ENCODE data around the gene PRKCQ.
"Not testable (repeated sequence)": the region's sequence is repeated elsewhere in the genome, so short reads cannot be mapped to it uniquely, and the experiment has no call there.

PRKCQ gene

DNA sequence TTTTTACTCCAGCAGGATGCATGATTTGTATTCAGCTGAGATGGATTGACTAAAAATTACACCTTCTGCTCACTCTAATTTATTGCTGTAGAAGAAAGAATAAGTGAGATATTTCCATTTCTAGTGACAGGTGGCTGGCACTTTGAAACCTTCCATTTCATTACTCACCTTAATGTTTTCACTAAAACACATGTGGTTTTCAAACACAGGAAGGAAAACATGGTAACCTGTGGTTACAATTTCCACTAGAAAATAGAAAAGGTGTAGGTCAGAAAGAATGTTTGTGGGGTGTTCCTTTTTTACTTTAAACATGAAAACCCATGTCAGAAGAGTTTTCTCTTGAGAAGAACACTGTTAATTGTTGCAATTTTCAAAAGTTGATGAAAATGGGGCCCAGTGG lies 12.0 kb upstream of the PRKCQ start:
- no peak for DNase-seq

GRCh38 chr10:6591668-6592067 lies 11.6 kb upstream of the PRKCQ start:
- DNase-seq, result no peak

- no peak for DNase-seq
Measured at GRCh38 chr10:6590100-6590499, 10.0 kb upstream of the PRKCQ start.

- no peak for DNase-seq
Measured at GRCh38 chr10:6589287-6590094, 9.4 kb upstream of the PRKCQ start.

DNA sequence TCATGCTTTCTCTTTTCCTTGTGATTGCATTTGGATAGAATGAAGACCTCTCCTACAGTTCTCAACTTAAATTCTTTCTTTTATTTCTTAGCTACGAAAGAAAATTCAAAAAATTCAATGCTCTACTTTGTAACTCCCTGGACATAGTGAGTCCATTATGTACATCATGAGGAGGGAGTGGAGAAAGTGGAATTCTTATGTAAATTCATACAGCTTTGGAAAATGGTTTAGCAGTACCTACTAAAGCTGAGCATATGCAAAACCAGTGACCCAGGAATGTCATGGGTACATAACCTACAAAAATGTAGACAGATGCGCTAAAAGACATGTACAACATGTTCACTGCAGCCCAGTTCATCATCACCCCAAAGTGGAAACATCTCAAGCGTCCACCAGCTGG lies 8.8 kb upstream of the PRKCQ start:
- no peak for DNase-seq

DNA sequence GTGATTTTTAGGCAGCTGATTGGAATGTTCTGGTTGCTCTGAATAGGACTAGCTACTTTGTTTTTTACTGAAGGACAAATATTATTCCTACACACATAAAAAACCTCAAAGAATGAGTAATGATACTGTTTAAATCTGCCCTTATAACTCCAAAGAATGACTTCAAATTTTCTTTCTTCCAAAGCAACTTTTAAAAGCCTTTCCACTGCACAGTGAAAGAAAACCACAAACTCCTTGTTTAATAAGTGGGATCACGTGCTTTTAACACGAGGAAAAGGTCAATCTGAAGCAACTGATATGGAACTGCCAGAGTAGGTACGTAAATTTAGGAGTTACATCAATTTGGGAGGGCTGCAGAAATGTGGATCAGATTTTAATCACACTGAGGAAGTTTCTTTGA lies 8.0 kb upstream of the PRKCQ start:
- no peak for DNase-seq

- peak; percentile 23 for DNase-seq
Measured at GRCh38 chr10:6586501-6586900, 6.4 kb upstream of the PRKCQ start.

GRCh38 chr10:6583447-6583846 lies 3.4 kb upstream of the PRKCQ start:
- peak; percentile 53 for DNase-seq

DNA sequence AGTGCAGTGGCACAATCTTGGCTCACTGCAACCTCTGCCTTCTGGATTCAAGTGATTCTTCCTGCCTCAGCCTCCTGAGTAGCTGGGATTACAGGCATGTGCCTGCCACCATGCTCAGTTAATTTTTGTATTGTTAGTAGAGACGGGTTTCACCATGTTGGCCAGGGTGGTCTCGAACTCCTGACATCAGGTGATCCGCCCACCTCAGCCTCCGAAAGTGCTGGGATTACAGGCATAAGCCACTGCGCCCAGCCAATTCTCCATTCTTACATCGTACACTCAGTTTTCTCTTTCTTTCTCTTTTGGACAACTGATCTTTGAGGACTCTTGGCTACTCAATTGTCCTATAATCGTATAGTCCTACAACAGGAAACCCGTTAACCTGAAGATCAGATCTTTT lies 2.8 kb upstream of the PRKCQ start:
- DNase-seq, result not testable (repeated sequence)

- no peak for DNase-seq
Measured at GRCh38 chr10:6582298-6582697, 2.2 kb upstream of the PRKCQ start.

DNA sequence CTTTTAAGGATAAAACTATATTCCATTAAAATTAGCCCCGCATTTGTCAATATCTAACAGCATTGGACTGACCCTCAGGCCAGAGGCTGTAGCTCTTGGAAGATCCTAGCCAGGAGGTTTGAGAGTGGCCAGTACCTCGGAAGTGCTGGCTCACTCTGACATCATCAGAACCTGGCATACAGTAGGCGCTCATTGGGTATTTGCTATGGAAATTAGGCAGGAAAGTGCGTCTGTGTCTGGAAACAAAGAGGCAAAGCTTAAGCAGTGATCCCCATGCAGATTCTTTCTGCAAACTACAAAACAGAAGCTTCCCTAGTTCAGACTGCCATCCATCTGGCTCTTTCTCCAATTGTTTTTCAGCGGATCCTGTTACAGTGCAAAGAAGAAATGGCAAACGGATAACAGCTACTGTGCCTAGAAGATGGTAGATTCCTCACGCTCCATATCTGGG lies 1.7 kb upstream of the PRKCQ start:
- peak; percentile 28 for DNase-seq

DNA sequence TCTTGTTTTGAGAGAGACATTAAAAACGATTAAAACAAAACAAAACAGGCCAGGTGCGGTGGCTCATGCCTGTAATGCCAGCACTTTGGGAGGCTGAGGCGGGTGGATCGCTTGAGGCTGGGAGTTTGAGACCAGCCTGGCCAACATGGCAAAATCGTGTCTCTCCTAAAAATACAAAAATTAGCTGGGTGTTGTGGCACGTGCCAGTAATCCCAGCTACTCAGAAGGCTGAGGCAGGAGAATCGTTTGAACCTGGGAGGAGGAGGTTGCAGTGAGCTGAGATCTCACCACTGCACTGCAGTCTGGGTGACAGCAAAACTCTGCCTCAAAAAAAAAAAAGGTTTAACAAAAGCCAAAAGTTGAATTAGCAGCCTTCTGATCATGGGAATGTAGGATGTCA lies 1.1 kb upstream of the PRKCQ start:
- not testable (repeated sequence) for DNase-seq

DNA sequence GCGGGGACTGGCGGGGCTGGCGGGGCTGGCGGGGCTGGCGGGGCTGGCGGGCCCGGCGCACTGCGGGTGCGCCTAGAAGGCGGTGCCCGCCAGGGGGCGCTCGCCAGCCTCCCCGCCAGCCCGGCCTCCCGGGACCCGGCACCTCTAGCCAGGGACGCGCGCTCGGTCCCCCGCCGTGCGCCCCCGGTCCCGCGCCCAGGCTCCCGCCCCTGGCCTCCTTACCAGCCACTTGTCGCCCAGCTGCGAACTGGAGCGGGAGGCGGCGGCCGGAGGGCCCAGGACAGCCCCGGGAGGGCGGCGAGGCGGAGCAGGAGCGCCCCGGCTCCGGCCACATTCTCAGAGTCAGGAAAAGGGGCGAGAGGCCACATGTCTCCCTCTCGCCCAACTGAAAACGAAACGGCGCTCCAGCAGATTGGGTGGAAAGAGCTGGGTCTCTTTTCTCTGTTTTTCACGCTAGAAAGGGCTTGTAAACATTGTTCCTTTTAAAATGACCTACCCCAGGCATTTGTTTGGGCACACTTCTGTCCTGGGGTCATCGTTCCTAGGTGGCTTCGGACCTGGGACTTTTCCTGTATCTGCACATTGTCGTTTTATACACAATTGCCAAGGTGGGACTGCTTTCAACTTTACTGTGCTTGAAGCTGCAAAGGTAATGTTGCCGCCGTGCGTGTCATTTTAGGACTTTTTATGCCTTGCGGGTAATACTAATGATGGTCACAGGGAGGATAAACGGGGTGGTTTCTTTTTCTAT lies 378 bp upstream of the PRKCQ start:
- peak; percentile 82 for DNase-seq

- no peak for DNase-seq
Measured at GRCh38 chr10:6579183-6579903, 733 bp downstream of the PRKCQ start.

- DNase-seq, result no peak
Measured at GRCh38 chr10:6578795-6579182, 1.3 kb downstream of the PRKCQ start.

DNA sequence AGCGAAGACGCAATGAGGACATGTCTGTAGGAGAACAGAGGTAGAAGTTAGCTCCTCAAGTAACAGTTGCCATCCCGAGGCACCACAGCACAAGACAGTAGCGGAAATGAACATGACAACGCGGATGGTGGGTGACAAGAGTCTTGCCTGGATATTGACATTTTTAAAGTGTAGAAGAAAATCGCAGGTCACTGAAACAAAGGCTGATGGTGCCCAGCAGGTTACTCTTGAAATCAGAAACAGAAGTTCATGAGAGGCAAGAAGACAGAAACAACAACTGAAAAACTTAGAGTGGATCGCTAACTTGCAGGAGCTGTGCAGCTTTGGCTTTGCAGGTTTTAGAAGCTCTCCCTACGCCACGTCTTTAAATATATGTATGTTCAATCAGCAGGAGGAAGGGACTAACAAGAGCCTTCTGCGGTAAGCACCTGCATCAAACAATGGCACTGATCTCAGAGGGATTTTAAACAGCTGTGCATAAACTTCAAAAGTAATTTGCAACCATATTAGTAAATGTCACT lies 1.8 kb downstream of the PRKCQ start:
- DNase-seq, result peak; percentile 13

- DNase-seq, result no peak
Measured at GRCh38 chr10:6576326-6576725, 3.8 kb downstream of the PRKCQ start.

DNA sequence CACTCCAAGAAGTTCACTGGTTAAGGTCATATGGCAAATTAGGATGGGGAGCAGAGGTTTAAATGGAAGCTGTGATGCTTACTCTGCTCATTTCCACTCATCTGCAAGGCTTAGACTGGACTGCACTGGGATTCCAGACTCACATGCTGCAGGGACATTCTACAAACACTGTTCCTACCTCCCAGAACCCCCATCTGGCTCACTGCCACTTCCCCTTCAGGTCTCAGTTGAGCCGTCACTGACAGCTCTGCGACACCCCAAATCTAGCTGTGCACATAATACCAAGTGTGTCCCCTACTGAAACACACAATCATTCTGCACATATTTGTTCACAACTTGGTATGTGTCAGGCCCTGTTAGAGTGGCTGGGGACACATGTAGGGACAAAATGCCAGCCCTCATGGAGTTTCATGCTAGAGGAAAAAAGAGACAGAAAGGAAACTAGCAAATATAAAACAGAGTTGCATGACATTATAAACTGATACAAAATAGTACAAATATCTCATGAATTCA lies 5.4 kb downstream of the PRKCQ start:
- no peak for DNase-seq

- DNase-seq, result no peak
Measured at GRCh38 chr10:6570893-6571292, 9.2 kb downstream of the PRKCQ start.

DNA sequence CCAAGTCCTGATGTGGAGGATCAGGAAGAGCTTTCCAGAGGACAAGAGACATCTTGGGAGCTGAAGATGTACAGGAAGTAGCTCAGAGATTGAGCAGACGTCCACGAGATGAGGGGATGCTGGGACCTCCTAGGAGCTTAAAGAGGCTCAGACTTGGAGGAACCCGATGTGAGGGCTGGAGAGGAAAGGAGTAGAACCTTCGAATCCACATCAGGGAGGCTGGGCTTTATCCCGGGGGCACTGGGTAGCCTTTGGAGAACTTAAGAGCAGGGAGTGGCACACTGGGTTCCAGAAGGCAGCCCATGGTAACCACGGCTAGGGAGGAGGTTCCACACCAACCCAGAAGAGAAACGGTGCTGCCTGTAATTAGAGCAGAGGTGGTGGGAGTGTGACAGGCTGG lies 10.8 kb downstream of the PRKCQ start:
- no peak for DNase-seq

- no peak for DNase-seq
Measured at GRCh38 chr10:6567884-6568283, 12.2 kb downstream of the PRKCQ start.

DNA sequence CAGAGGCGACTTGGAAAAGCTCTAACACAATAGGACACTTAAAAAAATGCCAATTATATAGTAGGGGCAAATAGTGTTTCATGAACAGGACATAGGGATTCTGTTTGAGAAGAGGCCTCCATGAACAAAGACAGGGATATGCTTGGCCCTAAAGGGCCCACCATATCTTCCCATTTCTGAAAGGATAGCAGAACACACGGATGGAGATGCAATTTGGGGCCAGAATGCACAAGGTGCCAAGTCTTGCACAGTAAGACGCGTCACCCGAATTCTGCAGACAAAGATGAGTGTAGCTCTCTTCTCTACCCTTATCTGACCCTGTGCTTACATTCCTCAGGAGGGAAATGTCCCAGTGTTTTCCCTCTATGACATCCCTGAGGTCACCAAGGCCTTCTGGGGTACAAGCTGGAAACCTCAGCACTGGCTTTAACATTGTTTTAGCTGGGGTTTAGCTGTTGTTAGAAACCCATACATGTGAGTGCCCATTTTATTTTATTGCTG lies 12.8 kb downstream of the PRKCQ start:
- DNase-seq, result no peak

- no peak for DNase-seq
Measured at GRCh38 chr10:6565588-6565987, 14.5 kb downstream of the PRKCQ start.

Data from NK-92 treated with Interleukin-12 subunit alpha and Interleukin-12 subunit beta, amount 100 ng/mL, for 24 hours (cell line).